Bone marrow (tissue), 2 donors: Measurements from ENCODE around the gene EVA1C.
"Not testable (repeated sequence)": the region's sequence is repeated elsewhere in the genome, so short reads cannot be mapped to it uniquely, and the experiment has no call there.

ENCODE experiments used
- DNase-seq, 2 donors: peaks; one replicate each; lab custom pipeline; 2025; lab: John Stamatoyannopoulos, UW

Gene EVA1C

DNA sequence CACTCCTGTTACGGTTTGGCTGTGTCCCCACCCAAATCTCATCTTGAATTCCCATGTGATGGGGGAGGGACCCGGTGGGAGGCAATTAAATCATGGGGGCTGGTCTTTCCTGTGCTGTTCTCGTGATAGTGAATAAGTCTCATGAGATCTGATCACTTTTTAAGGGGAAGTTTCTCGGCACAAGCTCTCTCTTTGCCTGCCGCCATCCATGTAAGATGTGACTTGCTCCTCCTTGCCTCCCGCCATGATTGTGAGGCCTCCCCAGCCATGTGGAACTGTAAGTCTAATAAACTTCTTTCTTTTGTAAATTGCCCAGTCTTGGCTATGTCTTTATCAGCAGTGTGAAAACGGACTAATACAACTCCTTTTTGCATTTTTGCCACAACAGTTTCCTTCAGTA, 118.3 kb downstream of the EVA1C start:
- DNase-seq: not testable (repeated sequence)

GRCh38 chr21:32531561-32531960, 119.1 kb downstream of the EVA1C start:
- not testable (repeated sequence) for DNase-seq

- no peak for DNase-seq
Observed at GRCh38 chr21:32532636-32533035, 120.1 kb downstream of the EVA1C start.

DNA sequence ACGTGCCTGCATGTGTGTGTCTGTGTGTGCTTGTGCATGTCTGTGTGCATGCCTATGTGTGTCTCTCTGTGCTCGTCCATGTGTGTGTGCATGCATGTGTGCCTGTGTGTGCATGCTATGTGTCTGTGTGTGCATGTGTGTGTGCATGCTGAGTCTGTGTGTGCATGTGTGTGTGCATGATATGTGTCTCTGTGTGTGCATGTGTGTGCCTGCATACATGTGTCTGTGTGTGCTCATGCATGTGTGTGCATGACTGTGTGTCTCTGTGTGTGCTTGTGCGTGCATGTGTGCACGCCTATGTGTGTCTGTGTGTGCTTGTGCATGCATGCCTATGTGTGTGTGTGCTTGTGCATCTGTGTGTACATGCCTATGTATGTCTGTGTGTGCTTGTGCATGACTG, 120.5 kb downstream of the EVA1C start:
- DNase-seq: no peak

- no peak for DNase-seq
Observed at GRCh38 chr21:32533611-32534010, 121.1 kb downstream of the EVA1C start.

DNA sequence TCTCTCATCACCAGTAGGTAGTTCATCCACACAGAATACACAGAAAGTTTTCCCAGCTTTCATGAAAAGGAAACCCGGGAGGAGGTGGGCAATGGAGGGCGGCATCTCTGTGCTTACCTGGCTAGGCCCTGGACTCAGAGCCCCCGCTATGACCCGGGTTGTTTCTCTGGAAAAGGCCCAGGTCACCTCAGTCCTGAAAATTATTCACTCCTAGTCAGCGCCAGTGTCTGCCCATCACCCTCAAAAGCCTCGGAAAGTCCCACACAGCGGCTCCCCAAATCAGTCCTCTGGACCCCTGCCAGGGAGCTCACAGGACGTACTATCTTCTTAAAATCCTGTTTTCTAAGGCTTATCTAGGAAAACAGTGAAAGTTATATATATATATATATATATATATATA, 121.6 kb downstream of the EVA1C start:
- DNase-seq: no peak

DNA sequence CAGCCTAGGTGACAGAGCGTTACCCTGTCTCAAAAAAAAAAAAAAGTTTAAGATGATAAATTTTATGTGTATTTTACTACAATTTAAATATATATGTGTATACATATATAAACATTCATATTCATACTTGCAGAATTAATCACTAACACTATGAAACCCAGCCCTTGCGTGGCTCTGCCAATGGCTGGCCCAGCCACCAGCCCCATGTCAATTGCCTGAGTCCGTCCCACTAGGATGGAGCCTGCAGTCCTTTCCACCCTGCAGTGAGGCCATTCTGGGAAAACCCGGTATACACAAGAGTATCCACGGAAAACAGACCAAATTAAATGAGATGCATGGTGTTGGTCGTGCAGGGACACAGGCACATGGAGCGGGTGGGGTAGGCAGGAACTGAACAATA, 123.1 kb downstream of the EVA1C start:
- no peak for DNase-seq

DNA sequence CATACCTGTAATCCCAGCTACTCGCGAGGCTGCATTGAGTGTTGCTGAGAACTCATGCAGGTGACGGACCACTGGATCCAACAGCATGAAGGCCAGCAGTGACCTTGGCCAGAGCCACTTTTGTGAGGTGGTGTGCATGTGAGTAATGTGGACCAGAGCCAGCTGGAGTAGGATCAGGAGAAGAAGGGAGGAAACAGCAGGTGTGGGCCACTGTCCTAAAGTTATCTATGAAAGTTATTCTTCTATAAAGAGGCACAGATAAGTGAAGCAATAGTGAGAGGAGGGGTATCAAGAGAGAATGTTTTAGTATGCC, 125.0 kb downstream of the EVA1C start:
- DNase-seq: no peak

DNA sequence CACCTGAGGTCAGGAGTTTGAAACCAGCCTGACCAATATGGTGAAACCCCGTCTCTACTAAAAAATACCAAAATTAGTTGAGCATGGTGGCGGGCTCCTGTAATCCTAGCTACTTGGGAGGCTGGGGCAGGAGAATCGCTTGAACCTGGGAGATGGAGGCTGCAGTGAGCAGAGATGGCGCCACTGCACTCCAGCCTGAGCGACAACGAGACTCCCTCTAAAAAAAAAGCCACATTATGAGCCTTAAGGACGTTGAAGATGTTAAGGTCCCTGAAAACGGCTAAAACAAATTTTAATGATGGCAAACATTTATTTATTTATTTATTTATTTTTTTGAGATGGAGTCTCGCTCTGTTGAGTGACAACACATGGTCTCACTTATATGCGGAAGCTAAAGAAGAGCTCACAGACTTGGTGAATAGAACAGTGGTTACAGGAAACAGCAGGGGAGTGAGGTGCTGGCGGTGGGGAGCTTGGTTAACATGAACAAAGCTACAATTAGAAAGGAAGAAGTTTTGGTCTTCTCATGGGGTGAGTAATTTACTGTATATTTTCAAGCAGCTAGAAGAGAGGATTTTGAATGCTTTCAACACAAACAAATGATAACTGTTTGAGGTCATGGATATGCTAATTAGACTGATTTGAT, 125.8 kb downstream of the EVA1C start:
- no peak for DNase-seq

DNA sequence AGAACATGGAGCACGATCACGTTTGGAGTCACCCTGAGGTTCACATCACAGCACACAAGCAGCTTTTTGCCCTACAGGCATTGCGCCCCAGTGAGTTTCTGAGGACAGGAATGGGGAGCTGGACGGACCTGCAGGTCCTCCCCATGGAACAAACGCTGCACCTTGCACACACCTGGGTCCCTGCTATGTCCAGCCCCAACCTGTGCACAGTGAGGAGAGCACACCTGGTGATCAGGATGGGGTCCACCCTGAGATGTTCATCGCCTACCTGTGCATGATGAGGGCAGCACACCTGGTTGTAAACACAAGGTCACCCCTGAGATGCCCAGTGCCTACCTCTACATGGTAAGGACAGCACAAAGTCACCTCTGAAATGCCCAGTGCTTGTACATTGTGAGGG, 126.9 kb downstream of the EVA1C start:
- no peak for DNase-seq

DNA sequence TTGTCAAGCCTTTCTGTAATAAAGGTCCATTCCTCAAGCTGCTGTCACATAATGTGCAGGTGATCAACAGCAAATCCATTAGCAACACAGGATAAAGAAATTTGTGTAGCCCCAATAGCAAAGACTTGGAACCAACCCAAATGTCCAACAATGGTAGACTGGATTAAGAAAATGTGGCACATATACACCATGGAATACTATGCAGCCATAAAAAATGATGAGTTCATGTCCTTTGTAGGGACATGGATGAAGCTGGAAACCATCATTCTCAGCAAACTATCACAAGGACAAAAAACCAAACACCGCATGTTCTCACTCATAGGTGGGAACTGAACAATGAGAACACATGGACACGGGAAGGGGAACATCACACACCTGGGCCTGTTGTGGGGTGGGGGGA, 130.6 kb downstream of the EVA1C start:
- DNase-seq: not testable (repeated sequence)

DNA sequence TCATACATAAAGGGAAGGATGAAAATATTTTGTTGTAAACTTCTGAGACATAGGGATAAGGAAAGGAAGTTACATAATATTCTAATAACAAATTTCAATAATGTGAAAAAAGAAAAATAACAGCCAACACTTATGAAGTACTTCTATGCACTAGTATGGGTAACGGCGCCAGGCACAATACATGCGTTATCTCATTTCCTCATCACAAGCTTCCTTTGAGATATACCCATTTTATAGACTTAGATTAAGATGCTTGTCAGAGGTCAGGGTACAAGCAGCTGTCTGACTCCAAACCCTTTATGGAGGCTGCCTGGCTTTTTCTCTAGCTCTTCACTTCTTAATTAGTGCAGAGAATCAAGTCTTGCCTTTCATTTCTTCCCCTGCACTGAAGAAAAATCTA, 131.5 kb downstream of the EVA1C start:
- DNase-seq: no peak

DNA sequence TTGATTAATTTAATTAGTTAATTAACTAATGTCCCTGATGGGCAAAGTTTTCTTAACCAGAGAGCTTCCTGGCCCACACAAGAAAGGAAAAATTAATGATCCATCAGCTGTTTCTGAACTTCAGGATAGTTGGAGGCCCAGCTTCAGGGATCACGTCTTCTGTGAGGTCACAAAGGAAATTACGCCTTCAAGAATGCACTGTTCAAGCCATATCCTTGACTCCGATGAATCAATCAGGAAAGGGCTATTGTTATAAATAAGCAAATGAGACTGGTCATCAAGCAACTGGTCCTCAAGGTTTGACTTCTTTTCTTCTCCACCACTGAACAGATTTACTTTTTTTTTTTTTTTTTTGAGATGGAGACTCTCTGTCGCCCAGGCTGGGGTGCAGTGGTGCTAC, 132.2 kb downstream of the EVA1C start:
- no peak for DNase-seq

GRCh38 chr21:32545948-32546441, 133.5 kb downstream of the EVA1C start:
- DNase-seq: no peak

DNA sequence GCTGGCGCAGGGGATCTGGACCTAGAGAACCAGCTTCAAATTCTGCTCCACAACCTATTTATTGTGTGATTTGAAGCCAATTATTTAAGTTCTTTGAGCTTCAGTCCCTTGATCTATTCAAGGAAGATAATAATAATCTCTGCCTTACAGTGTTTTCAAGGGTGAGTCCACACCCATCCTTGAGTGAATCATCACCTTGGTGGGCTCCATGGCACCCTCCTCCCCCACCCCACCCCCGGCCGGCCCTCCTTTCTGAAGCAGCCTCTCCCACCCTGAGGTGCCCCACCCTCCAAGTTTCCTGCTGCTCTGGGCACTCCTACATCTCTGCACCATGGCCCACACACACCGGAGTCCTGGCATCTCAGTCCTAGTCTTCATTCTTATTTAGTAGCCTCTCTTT, 134.5 kb downstream of the EVA1C start:
- DNase-seq: no peak

GRCh38 chr21:32548978-32549377, 136.5 kb downstream of the EVA1C start:
- DNase-seq: no peak

DNA sequence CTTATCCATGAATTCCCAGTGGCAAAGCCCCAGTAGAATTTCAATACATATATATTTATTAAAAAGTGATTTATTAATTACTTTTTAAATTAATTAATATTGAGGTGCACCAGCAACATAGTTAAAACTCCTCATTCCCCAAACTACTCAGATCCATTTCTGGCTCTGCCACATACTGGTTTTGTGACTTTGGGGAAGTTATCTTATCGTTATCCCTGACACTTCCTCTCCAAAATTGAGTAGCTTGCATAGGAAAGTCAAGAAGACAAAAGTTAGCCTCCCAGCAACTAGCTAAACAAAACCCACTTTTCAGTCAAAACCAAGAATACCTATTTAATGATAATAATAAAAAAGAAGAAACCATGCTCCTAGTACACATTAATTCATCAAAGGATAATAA, 136.9 kb downstream of the EVA1C start:
- DNase-seq: no peak

DNA sequence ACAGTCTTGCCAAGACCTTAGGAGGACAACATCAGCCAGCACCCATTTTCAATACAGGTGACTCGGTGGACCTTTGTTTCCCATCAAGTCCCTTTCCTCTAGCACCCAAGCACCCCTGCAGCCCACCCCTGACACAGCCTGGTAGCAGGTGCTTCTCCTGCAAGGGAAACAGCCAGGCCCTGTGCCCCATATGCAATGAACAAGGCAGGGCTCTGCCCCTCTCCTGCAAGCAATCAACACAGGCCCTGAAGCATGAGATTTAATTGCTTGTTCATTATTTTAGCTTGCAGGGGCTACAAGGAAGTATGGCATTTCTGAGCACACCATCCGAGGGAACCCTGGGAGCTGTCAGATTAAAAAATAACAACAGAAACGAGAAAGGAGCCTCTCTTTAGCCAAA, 137.4 kb downstream of the EVA1C start:
- DNase-seq: no peak

DNA sequence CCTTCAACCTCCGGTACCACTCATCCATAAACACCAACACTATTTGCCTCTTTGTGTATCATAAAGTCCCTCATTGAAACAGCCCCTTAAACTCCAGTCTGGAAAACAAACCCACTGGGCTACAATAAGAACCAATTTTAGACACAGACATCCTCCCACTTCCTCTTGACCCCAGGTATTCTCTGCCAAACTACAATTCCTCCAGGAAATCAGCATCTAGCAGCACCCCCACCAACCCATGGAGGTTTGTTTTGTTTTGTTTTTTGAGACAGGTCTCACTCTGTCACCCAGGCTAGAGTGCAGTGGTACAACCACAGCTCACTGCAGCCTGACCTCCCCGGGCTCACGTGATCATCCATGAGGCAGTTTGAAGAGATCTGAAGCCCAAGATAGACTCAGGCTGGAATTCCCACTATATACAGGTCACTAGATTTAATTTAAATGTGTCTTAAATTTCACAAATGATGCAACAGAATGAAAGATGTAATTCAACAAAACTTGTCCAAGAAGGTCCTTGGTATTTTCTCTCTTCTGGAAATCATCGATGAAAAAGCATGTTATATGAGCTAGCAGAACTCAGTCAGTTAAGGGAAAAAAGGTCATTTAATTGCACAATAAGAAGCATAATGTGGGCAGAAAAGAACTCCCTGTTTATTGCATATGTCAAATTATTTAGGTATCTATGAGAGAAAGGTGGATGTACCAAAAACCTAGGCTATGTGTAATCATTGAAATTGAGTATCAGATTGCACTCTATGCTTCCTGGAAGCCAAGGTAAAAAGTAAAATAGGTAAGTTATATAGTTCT, 142.5 kb downstream of the EVA1C start:
- DNase-seq: no peak

DNA sequence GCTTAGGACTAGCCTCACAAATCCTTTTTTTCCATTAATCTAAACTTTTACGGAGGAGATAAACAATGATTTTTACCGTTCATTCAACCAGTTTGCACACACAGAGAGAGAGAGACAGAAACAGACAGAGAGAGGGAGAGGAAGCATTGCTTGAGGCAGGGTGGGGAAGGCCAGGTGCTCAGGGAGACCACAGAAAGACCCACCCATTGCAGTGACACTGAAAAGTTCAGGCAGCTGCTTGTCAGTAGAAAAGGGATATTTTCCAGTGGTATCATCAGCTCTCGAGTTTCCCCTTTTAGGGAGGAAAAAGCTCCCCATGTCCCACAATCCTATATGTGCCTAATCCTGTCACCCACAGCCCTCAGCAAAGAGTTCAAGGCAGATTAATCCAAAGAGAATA, 145.6 kb downstream of the EVA1C start:
- no peak for DNase-seq

- DNase-seq: no peak
Observed at GRCh38 chr21:32559006-32559610, 146.6 kb downstream of the EVA1C start.

DNA sequence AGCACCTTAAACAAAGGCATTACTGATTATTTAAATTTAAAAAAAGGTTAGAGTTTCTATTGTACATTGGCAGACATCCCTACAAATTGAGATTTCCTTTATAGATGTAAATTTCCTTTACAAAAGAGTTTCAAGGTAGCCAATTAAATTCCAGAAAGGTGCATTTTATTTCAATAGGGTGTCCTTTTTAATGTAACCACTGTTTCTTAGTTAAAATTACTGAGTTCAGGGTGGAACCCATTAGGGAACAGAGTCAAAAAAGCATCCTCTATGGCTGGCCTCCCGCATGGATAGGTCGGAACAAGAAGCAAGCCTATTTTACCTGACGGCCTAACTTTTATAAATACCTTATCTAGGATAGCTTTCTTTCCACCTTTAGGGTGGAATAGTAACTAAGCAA, 148.4 kb downstream of the EVA1C start:
- DNase-seq: no peak

GRCh38 chr21:32561476-32561875, 149.0 kb downstream of the EVA1C start:
- DNase-seq: not testable (repeated sequence)
